SK-N-SH treated with all-trans-retinoic acid at 6 μM for 48 hours (cell line): ENCODE results near the gene TINAGL1.

Source experiments
- BACH2 ChIP-seq: fragments of 250-450 bp; sonication (Bioruptor Pico); IDR thresholded peaks from 2 replicates; pipeline ENCODE4 v1.9.0; 2021; ENCODE audit warnings: mild to moderate bottlenecking, borderline replicate concordance
- ISL1 ChIP-seq: fragments of 250-450 bp; sonication (Bioruptor Pico); IDR thresholded peaks from 2 replicates; pipeline ENCODE4 v2.1.2; 2022; ENCODE audit warnings: mild to moderate bottlenecking, moderate library complexity
- SNAI2 ChIP-seq: fragments of 250-450 bp; sonication (Bioruptor Pico); IDR thresholded peaks from 2 replicates; pipeline ENCODE4 v1.5.0; 2020; ENCODE audit warnings: mild to moderate bottlenecking, moderate library complexity
- TOX ChIP-seq: fragments of 250-450 bp; sonication (Bioruptor Pico); IDR thresholded peaks from 2 replicates; pipeline ENCODE4 v1.8.0; 2021; ENCODE audit warnings: mild to moderate bottlenecking, moderate library complexity, borderline replicate concordance
- ZFP3 ChIP-seq: fragments of 250-450 bp; sonication (Bioruptor Pico); IDR thresholded peaks from 2 replicates; pipeline ENCODE4 v1.5.0; 2020; ENCODE audit warnings: mild to moderate bottlenecking, moderate library complexity
- ZNF565 ChIP-seq: fragments of 450-650 bp; formaldehyde crosslinking; conservative IDR thresholded peaks from 2 replicates; pipeline ENCODE4 v1.5.0; 2020; ENCODE audit warnings: low read depth, mild to moderate bottlenecking, moderate library complexity
- ZNF8 ChIP-seq: fragments of 450-650 bp; formaldehyde crosslinking; IDR thresholded peaks from 2 replicates; pipeline ENCODE4 v1.5.0; 2020; ENCODE audit warnings: mild to moderate bottlenecking, moderate library complexity
- TF ChIP-seq, protein P1 (sequence below): fragments of 250-450 bp; sonication (Bioruptor Pico); IDR thresholded peaks from 2 replicates; pipeline ENCODE4 v1.5.1; 2021; ENCODE audit warnings: mild to moderate bottlenecking, moderate library complexity
- TF ChIP-seq, protein P2 (sequence below): fragments of 250-450 bp; sonication (Bioruptor Pico); IDR thresholded peaks from 2 replicates; pipeline ENCODE4 v1.8.0; 2020; ENCODE audit warnings: mild to moderate bottlenecking, moderate library complexity, borderline replicate concordance
- TF ChIP-seq, protein P3 (sequence below): fragments of 250-450 bp; sonication (Bioruptor Pico); IDR thresholded peaks from 2 replicates; pipeline ENCODE4 v1.5.1; 2020; ENCODE audit warnings: low read depth, mild to moderate bottlenecking, moderate library complexity

DNA sequence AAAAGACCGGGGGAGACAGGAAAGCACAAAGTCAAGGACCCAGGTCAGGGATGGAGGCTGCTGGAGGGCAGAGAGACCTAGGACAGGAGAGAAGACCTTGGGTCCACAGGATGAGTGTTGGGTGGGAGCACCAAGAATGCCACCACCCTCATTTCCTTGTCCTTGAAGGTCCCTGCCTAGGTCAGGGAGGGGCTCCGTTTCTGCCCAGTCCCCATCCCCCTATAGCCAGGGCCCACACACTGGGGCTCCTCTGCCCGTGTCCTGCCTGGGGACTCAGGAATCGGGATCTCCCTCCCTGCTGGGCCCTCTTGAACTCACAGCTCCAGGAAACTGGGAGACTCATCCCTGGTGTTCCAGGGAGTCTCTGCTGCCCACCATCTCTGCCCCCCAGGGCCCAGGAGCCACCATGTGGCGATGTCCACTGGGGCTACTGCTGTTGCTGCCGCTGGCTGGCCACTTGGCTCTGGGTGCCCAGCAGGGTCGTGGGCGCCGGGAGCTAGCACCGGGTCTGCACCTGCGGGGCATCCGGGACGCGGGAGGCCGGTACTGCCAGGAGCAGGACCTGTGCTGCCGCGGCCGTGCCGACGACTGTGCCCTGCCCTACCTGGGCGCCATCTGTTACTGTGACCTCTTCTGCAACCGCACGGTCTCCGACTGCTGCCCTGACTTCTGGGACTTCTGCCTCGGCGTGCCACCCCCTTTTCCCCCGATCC, 584 bp downstream of the TINAGL1 start:
- no peak for TF ChIP-seq ZFP3 (CRISPR knock-in tag)
- TF ChIP-seq, protein P1, sequence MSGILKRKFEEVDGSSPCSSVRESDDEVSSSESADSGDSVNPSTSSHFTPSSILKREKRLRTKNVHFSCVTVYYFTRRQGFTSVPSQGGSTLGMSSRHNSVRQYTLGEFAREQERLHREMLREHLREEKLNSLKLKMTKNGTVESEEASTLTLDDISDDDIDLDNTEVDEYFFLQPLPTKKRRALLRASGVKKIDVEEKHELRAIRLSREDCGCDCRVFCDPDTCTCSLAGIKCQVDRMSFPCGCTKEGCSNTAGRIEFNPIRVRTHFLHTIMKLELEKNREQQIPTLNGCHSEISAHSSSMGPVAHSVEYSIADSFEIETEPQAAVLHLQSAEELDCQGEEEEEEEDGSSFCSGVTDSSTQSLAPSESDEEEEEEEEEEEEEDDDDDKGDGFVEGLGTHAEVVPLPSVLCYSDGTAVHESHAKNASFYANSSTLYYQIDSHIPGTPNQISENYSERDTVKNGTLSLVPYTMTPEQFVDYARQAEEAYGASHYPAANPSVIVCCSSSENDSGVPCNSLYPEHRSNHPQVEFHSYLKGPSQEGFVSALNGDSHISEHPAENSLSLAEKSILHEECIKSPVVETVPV, result no peak
- TF ChIP-seq ISL1 (CRISPR knock-in tag), result no peak
- no peak for TF ChIP-seq ZNF565
- TF ChIP-seq TOX (CRISPR knock-in tag), result no peak
- TF ChIP-seq ZNF8 (CRISPR knock-in tag), result no peak
- no peak for TF ChIP-seq BACH2 (CRISPR knock-in tag)
- TF ChIP-seq, protein P2, sequence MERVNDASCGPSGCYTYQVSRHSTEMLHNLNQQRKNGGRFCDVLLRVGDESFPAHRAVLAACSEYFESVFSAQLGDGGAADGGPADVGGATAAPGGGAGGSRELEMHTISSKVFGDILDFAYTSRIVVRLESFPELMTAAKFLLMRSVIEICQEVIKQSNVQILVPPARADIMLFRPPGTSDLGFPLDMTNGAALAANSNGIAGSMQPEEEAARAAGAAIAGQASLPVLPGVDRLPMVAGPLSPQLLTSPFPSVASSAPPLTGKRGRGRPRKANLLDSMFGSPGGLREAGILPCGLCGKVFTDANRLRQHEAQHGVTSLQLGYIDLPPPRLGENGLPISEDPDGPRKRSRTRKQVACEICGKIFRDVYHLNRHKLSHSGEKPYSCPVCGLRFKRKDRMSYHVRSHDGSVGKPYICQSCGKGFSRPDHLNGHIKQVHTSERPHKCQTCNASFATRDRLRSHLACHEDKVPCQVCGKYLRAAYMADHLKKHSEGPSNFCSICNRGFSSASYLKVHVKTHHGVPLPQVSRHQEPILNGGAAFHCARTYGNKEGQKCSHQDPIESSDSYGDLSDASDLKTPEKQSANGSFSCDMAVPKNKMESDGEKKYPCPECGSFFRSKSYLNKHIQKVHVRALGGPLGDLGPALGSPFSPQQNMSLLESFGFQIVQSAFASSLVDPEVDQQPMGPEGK (CRISPR knock-in tag), result no peak
- no peak for TF ChIP-seq SNAI2 (CRISPR knock-in tag)
- TF ChIP-seq, protein P3, sequence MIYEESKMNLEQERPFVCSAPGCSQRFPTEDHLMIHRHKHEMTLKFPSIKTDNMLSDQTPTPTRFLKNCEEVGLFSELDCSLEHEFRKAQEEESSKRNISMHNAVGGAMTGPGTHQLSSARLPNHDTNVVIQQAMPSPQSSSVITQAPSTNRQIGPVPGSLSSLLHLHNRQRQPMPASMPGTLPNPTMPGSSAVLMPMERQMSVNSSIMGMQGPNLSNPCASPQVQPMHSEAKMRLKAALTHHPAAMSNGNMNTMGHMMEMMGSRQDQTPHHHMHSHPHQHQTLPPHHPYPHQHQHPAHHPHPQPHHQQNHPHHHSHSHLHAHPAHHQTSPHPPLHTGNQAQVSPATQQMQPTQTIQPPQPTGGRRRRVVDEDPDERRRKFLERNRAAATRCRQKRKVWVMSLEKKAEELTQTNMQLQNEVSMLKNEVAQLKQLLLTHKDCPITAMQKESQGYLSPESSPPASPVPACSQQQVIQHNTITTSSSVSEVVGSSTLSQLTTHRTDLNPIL (CRISPR knock-in tag), result no peak
